HG02938 (cell line): ENCODE results near the gene RSRC1.

ENCODE experiments used
- ATAC-seq: cut with Tn5 transposase; IDR thresholded peaks from one replicate; pipeline ENCODE4 v1.9.1; 2021; ENCODE audit warnings: mild to moderate bottlenecking, moderate library complexity; ENCODE audit not compliant: unreplicated experiment

Gene RSRC1

DNA sequence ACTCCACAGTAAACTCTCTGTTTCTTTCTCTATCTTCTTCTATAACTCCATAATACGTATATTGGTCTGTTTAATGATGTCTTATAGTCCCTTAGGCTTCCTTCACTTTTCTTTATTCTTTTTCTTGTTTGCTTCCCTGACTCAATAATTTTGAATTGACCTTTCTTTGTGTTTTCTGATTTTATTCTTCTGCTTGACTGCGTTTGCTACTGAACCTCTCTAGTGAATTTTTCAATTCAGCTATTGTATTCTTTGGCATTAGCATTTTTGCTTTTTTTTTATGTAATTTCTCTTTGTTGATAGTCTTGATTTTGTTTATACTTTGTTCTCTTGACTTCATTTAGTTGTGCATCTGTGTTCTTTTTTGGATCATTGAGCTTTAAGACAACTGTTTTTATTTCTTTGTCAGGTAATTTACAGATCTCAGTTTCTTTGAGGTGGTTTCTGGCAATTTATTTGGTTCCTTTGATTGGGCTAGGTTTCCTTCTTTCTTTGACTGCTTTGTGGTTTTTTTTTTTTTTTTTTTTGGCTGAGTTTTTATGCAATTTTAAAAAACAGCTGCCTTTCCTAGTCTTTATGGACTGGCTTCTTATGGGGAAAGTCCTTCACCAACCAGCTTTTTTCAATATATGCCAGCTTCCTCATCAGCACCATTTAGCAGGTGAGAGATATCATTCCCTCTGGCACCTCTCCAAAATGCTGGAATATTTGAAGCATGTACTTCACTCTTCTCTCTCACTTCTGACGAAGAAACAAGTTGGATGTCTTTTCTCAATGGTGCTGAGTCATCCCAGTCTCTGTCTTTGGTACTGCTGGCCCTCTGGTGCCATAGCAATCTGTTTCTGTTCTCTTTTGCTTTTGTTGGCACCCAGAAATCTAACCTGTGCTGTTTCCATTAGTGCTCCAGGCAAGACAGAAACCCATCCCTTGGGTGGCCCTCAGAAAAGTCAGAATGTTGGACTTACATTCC is 17.6 kb downstream of the RSRC1 start:
- ATAC-seq = no peak

DNA sequence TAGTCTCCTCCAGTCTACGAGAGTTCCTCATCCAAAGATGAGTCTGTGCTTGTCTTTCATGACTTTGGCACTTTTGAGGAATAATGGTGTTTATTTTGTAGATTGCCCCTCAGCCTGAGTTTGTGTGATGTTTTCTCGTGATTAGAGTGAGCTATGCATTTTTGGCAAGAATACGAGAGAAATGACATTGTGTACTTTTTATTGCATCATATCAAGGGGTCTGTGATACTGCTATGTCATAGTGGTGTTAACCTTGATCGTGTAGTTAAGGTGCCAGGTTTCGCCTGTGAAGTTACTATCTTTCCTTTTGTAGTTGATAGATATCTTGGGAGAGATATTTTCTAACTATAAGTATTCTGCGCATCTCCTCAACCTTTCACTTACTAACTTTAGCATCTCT is 18.9 kb downstream of the RSRC1 start:
- ATAC-seq = no peak

DNA sequence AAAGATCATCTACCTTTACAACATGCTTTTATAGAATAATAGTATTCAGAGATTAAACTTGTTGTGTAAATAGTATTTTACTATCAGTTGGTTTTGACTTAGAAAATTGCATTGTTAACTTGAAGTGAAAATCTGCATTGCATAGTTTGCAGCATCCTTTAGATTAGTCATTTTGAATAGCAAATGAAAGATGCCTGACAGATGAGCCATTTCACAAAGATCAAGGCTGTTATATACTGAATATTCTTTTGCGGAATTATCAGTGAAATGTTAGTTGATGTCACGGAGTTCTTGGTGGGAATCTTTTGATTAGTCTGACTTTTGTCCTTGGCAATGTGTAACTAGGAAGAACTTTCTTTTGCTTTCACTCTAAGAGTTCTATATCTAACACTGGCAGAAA is 24.5 kb downstream of the RSRC1 start:
- ATAC-seq = no peak

- no peak for ATAC-seq
Observed at GRCh38 chr3:158140396-158140795, 30.5 kb downstream of the RSRC1 start.

GRCh38 chr3:158148218-158148617 is 38.3 kb downstream of the RSRC1 start:
- ATAC-seq = no peak

DNA sequence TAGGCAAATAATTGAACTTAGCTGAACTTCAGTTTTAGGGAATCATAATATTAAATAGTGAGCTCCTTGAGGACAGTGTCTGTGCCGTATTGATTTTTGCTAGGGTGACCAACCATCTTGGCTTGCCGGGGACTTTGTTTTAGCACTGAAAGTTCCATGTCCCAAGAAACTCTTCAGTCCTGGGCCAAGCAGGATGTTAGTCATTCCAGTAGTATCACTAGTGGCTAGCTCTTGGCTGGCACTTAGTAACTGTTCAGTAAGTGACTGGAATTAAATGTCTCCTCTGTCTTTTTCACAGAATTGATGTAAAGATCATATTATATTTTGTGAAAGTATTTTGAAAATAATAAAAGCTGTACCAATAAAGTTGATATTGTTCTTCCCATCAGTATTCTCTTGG is 42.3 kb downstream of the RSRC1 start:
- ATAC-seq = peak; percentile 70

GRCh38 chr3:158158969-158159368 is 49.1 kb downstream of the RSRC1 start:
- no peak for ATAC-seq

GRCh38 chr3:158159714-158160113 is 49.8 kb downstream of the RSRC1 start:
- no peak for ATAC-seq

DNA sequence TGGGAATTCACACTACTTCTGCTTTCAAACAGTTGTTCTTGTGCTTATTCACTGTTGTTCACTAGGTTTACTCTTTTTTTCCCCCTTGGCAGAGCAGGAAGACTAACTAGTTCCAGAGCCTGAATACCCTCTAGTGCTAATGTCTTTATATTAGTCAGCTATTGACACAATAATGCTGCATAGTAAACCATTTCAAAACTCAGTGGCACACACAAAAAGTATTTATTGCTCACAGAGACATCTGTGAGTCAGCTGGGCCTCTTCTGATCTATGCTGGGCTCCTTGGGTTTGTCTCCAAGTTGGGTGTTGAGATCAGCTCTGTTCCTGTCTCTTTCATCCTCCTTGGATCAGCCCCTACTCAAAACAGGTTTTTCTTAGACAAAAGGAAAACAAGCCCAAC is 51.1 kb downstream of the RSRC1 start:
- no peak for ATAC-seq

GRCh38 chr3:158165141-158165655 is 55.3 kb downstream of the RSRC1 start:
- no peak for ATAC-seq

DNA sequence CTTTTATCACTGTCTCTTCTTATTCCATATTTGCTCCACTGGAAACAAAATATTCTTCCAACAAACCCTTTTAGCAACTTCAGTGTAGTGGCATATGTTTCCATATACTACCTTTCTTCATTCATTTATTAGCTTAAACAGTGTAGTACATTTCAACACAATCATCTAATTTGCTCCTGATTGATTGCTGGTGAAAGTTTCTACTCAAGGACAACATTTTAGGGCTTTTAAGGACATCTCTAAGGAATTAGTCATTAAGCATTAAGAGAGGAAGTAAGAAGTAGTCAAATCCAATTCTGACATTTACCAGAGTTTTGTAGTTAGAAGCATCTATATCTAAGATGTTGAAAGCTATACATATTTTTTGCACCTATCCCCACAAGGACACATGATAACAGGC is 55.8 kb downstream of the RSRC1 start:
- no peak for ATAC-seq

DNA sequence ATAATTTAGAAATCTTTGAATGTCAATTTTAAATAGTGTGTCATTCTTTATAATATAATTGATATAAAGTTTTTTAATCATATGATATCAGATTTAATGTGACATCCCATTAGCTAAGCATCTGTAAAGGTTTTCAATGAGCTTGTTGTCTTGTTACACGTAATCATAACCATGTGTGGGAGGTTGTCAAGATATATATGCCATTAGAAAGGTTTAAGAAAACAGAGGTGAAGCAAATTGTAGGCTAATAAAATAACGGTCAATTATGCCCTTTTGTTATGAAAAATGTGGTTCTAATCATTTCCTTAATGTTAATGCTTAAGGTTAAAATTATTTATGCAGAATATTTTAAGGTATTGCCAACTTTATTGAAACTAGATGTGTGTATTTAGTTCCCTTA is 56.3 kb downstream of the RSRC1 start:
- no peak for ATAC-seq

DNA sequence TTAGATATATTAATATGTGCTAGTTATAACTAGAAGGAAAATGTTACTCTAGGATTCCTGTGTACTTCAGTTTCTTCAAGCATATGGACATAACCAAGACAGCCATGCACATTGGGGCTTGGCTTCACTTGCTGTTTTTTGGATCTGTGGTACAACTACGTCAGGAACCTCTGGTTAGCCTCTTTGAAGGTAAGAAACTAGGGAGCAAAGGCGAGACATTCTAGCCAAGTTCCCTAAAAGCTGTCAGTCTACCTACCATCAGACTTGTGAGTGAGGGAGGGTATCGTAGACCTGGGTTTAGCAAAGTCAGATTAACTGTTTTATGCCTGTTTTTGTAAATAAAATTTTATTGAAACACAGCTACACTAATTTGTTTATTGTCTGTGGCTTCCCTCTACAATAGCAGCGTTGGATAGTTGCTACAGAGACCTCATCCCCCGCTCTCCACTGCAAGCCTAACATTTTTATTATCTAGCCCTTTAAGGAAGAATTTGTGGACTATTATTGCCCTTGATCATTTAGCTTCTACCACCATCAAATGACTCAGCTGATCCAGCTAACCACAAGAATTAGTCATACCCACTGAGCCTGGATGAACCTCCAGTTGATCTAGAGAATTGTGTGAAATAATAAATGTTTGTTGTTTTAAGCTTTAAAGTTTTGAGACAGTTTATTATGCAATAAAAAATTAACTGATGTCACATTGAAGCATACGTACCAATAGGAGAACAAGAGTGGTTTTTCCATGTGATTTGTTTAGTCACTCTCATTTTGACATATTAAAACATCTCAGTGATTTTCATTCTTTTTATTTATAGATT is 58.1 kb downstream of the RSRC1 start:
- no peak for ATAC-seq

- ATAC-seq = no peak
Observed at GRCh38 chr3:158169091-158169491, 59.2 kb downstream of the RSRC1 start.

GRCh38 chr3:158181096-158181495 is 71.2 kb downstream of the RSRC1 start:
- ATAC-seq = no peak

DNA sequence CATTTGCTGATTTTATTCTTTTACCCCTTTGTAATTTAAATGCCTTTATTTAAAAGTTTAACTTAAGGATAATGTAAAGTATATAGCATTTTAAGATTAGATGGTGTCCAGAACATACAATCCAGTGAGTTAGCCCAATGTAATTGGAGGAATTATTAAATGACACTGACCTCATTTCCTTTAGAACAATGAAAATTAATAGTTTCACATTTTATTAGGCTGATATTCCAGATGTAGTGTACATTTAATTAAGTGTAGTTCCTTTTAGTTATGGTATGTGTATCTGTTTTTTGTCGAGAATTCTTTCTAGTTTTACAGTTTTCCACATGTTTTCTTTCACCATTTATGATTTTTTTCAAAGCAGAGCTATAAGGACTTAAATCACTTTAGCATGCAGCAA is 75.8 kb downstream of the RSRC1 start:
- no peak for ATAC-seq

GRCh38 chr3:158200955-158201354 is 91.1 kb downstream of the RSRC1 start:
- no peak for ATAC-seq

DNA sequence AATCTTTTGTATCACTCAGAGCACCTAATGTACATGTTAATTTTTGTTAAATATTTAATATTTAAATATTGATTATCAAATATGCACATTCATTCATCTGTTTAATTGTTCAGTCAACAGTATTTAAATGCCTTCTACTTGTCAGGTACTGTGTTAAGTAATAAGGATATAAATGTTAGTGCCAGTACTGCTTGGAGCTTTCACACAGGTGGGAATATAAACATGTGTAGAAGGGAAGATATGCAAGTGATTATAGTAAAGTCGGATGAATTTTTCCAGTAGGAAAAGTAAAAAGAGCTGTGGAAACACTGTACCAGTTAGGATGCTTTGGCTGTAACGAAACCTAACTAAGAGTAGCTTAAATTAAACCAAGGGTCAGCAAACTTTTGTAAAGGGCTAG is 95.4 kb downstream of the RSRC1 start:
- no peak for ATAC-seq

GRCh38 chr3:158205994-158206393 is 96.1 kb downstream of the RSRC1 start:
- ATAC-seq = peak; percentile 53

GRCh38 chr3:158210067-158210466 is 100.2 kb downstream of the RSRC1 start:
- ATAC-seq = no peak

GRCh38 chr3:158213461-158213860 is 103.6 kb downstream of the RSRC1 start:
- ATAC-seq = no peak

DNA sequence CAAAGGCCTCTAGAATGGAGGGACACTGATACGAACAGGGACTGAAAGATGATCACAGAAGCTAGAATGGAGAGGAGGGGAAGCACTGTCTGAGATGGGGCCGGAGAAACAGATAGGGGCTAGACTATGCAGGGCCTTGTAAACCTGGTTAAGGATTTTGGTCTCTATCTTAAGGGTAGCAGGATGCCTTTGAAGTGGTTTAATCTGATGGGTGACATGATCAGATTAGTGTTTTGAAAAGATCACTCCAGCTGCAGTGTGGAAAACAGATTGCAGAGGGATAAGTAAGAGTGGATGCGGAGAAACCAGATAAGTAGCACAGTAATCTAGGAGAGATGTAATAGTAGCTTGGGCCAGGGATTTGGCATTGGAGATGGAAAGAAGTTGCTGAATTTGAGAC is 108.1 kb downstream of the RSRC1 start:
- no peak for ATAC-seq
